PC-9 (cell line): ENCODE results near the gene DBN1. TPM values are rescaled to one million over a fixed set of nuclear protein-coding genes. Genes with fewer than 3 reads are reported as not detected.

Experiments
- BruUV-seq: library from RNA; stranded (reverse); fragments of 400-500 nt; replicated peaks from 2 replicates; lab custom pipeline; 2021; lab: Mats Ljungman, UMichigan
- CTCF ChIA-PET: fragments of 300-600 bp; sonication (Branson Sonifier 250); formaldehyde crosslinking; loops from one replicate; lab custom pipeline; 2022; ENCODE audit warnings: antibody characterized with exemption; lab: Charles Lee
- POLR2A ChIA-PET: fragments of 300-600 bp; sonication (Branson Sonifier 250); formaldehyde crosslinking; loops from one replicate; lab custom pipeline; 2022; ENCODE audit warnings: antibody characterized with exemption; ENCODE audit not compliant: unreplicated experiment; lab: Charles Lee
- DNase-seq, 2 experiments: peaks; one replicate each; pipeline versions ENCODE4 v3.0.0 to v3.0.0-alpha.2; 2015 to 2022; ENCODE audit warnings: mixed read lengths in 1 of 2
- H2AFZ ChIP-seq: fragments of 200-600 bp; sonication (generic); 2 replicates; pipeline ENCODE4 v1.8.1; 2017; ENCODE audit warnings: antibody characterized with exemption
- H3F3A ChIP-seq: fragments of 200-600 bp; sonication (generic); 2 replicates; pipeline ENCODE4 v1.8.1; 2017; ENCODE audit warnings: antibody characterized with exemption, mild to moderate bottlenecking, low read depth; ENCODE audit not compliant: insufficient read depth
- H3K27ac ChIP-seq: fragments of 200-600 bp; sonication (generic); 2 replicates; pipeline ENCODE4 v1.6.1; 2016; ENCODE audit warnings: mixed run types
- H3K27me3 ChIP-seq: fragments of 200-600 bp; sonication (generic); 2 replicates; pipeline ENCODE4 v1.6.1; 2016; ENCODE audit warnings: low read depth, mixed run types; ENCODE audit not compliant: insufficient read depth
- H3K36me3 ChIP-seq: fragments of 200-600 bp; sonication (generic); 2 replicates; pipeline ENCODE4 v1.6.1; 2016; ENCODE audit warnings: low read depth, mixed run types
- H3K4me1 ChIP-seq: fragments of 200-600 bp; sonication (generic); replicated peaks from 2 replicates; pipeline ENCODE4 v1.6.1; 2016; ENCODE audit warnings: mixed run types; ENCODE audit not compliant: insufficient read depth
- H3K4me2 ChIP-seq: fragments of 200-600 bp; sonication (generic); 2 replicates; pipeline ENCODE4 v1.6.1; 2017; ENCODE audit warnings: mixed run types
- H3K4me3 ChIP-seq: fragments of 200-600 bp; sonication (generic); 2 replicates; pipeline ENCODE4 v1.6.1; 2016; ENCODE audit warnings: mixed run types
- H3K79me2 ChIP-seq: fragments of 200-600 bp; sonication (generic); 2 replicates; pipeline ENCODE4 v1.6.1; 2017; ENCODE audit warnings: low read depth, mixed run types
- H3K9me2 ChIP-seq: fragments of 200-600 bp; sonication (generic); 2 replicates; pipeline ENCODE4 v1.8.1; 2017; ENCODE audit warnings: mild to moderate bottlenecking; ENCODE audit not compliant: insufficient read depth
- H3K9me3 ChIP-seq: fragments of 200-600 bp; sonication (generic); 2 replicates; pipeline ENCODE4 v1.8.1; 2016; ENCODE audit warnings: low read depth; ENCODE audit not compliant: insufficient read depth
- H4K20me1 ChIP-seq: fragments of 200-600 bp; sonication (generic); 2 replicates; pipeline ENCODE4 v1.8.1; 2017; ENCODE audit not compliant: insufficient read depth
- CTCF ChIP-seq: fragments of 200-600 bp; sonication (generic); conservative IDR thresholded peaks from 2 replicates; pipeline ENCODE4 v1.6.1; 2017; ENCODE audit warnings: mixed run types, antibody characterized with exemption, mild to moderate bottlenecking, moderate library complexity
- EZH2 ChIP-seq: fragments of 200-600 bp; sonication (generic); IDR thresholded peaks from 2 replicates; pipeline ENCODE4 v1.8.0; 2017; ENCODE audit warnings: antibody characterized with exemption, low read depth
- intact Hi-C: fragments of 100-400 bp; cut with micrococcal nuclease; formaldehyde crosslinking; loops from one replicate; pipeline ENCODE4 v1.10.0; 2022; ENCODE audit not compliant: unreplicated experiment
- total RNA-seq: library from RNA; stranded (reverse); gene quantifications from 2 replicates; pipeline ENCODE4 v1.2.3, GENCODE V29; 2021

Gene DBN1
- total RNA-seq, 1 experiment from 2014 or later, result 144 TPM

GRCh38 chr5:177489119-177489716 is 15.8 kb upstream of the DBN1 start:
- Histone ChIP-seq H3K4me1 (peaks cover 14% of the 10 kb centered on the region), H3K9me2 (no peaks in the 10 kb centered on the region), H3K9me3 (no peaks in the 10 kb centered on the region), H3K4me3 (no peak overlapping the region), H4K20me1 (no peaks in the 10 kb centered on the region), H3K27ac (no peak overlapping the region), H2AFZ (no peak overlapping the region), H3K4me2 (no peak overlapping the region), H3K36me3 (peaks cover 4% of the 10 kb centered on the region; the same call in 1 of the 2 replicates), H3K79me2 (peaks cover 20% of the 10 kb centered on the region), H3K27me3 (no peaks in the 10 kb centered on the region), H3F3A (peaks cover 24% of the 10 kb centered on the region; the same call in 1 of the 2 replicates)
- no peak for DNase-seq
- no TSS peak for BruUV-seq
- CTCF ChIA-PET, result no interaction called here
- POLR2A ChIA-PET, result interaction anchor here (0.6 kb wide), 1 partner anchor 233 kb away, joined by 8 read pairs; no protein-coding TSS in a partner anchor
- intact Hi-C loops, result no loop called here
- no peak for TF ChIP-seq CTCF
- TF ChIP-seq EZH2, result no peak

DNA sequence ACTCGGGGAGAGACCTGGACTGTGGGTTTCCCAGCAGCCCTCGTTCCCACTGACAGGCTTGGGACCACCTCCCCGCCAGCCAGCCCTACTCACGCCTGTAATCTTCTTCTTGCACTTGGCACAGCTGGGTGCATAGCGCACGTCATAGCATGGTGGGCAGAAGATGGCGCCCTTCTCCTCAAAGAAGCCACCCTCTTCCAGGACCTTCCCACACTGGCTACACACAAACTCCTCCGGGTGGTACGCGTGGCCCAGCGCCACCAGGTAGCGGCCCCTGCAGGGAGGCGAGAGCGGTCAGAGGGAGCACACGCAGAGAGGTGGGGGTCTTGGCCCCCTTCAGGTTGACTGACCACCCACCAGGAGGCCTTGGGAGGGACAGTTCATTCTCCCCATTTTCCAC is 14.5 kb upstream of the DBN1 start:
- BruUV-seq, result no TSS peak
- H3K4me3 ChIP-seq, result no peak overlapping the region
- no peak overlapping the region for H2AFZ ChIP-seq
- H3K9me3 ChIP-seq, result no peaks in the 10 kb centered on the region
- H3K36me3 ChIP-seq, result peaks cover 4% of the 10 kb centered on the region; the same call in 1 of the 2 replicates
- H3K9me2 ChIP-seq, result no peaks in the 10 kb centered on the region
- no peak overlapping the region for H3K4me2 ChIP-seq
- ChIA-PET POLR2A (no interaction called here), CTCF (no interaction called here)
- peaks cover 12% of the 10 kb centered on the region; the same call in 1 of the 2 replicates for H3F3A ChIP-seq
- no peaks in the 10 kb centered on the region for H3K27me3 ChIP-seq
- no peak for DNase-seq
- H4K20me1 ChIP-seq, result no peaks in the 10 kb centered on the region
- no peak for TF ChIP-seq EZH2
- 0 out of 2 replicates have a peak, but pooled peaks have one; percentile 17 for TF ChIP-seq CTCF
- peaks cover 9% of the 10 kb centered on the region for H3K79me2 ChIP-seq
- H3K27ac ChIP-seq, result no peak overlapping the region
- H3K4me1 ChIP-seq, result peaks cover 1% of the 10 kb centered on the region; the same call in 1 of the 2 replicates
- intact Hi-C loops, result no loop called here

DNA sequence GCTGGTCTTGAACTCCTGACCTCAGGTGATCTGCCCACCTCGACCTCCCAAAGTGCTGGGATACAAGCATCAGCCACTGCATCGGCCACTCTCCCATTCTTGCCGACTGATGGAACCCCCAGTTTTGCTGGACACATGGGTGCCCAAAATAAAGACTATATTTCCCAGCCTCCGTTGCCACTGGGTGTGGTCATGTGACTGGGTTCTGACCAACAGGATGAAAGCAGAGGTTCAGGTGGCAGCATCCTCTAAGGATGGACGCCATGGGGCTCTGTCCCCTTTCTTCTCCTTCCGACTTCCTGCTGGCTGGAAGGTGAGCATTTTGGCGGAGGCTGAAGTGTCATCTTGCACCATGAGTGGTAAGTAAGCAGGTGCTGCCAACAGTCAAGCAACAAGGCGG is 13.7 kb upstream of the DBN1 start:
- H4K20me1 ChIP-seq, result no peaks in the 10 kb centered on the region
- no peaks in the 10 kb centered on the region for H3K9me2 ChIP-seq
- H3K4me1 ChIP-seq, result no peaks in the 10 kb centered on the region
- H3K4me3 ChIP-seq, result no peak overlapping the region
- ChIA-PET CTCF (no interaction called here), POLR2A (interaction anchor here (0.6 kb wide), 1 partner anchor 8 kb away, joined by 4 read pairs; no protein-coding TSS in a partner anchor)
- TF ChIP-seq CTCF, result no peak
- no peak for TF ChIP-seq EZH2
- no peak overlapping the region for H3K27ac ChIP-seq
- no peak overlapping the region for H3K4me2 ChIP-seq
- H3K9me3 ChIP-seq, result no peaks in the 10 kb centered on the region
- H3K36me3 ChIP-seq, result peaks cover 4% of the 10 kb centered on the region; the same call in 1 of the 2 replicates
- no peak for DNase-seq
- peaks cover 16% of the 10 kb centered on the region; the same call in 1 of the 2 replicates for H3F3A ChIP-seq
- peaks cover under 1% of the 10 kb centered on the region; the same call in 1 of the 2 replicates for H3K79me2 ChIP-seq
- intact Hi-C loops, result no loop called here
- no peak overlapping the region for H2AFZ ChIP-seq
- BruUV-seq, result no TSS peak
- no peaks in the 10 kb centered on the region for H3K27me3 ChIP-seq
